ENCODE measurements around the gene BTNL8. TPM values are rescaled to one million over a fixed set of nuclear protein-coding genes. Genes with fewer than 3 reads are reported as not detected.

BTNL8 gene
- total RNA-seq, 1 experiment from 2014 or later, result 0.85 TPM

GRCh38 chr5:180950291-180950949, 51.5 kb downstream of the BTNL8 start:
- H3K9me3 Mint-ChIP-seq, result no peaks in the 10 kb centered on the region
- H3K4me3 Mint-ChIP-seq, result no peak overlapping the region
- CTCF ChIA-PET, result no interaction called here
- TF ChIP-seq SOX15 (CRISPR knock-in tag; IDR thresholded peaks at IDR 0.05), result no peak
- no peak for TF ChIP-seq ZNF317 (CRISPR knock-in tag; IDR thresholded peaks at IDR 0.05; ENCODE audit: borderline replicate concordance, low read depth)
- TF ChIP-seq ZMAT4 (CRISPR knock-in tag; IDR thresholded peaks at IDR 0.05), result no peak
- no peak for TF ChIP-seq ZNF396 (CRISPR knock-in tag; IDR thresholded peaks at IDR 0.05; ENCODE audit: borderline replicate concordance)
- no peak for TF ChIP-seq ZNF138 (CRISPR knock-in tag; conservative IDR thresholded peaks at IDR 0.05)
- TF ChIP-seq, protein P1, sequence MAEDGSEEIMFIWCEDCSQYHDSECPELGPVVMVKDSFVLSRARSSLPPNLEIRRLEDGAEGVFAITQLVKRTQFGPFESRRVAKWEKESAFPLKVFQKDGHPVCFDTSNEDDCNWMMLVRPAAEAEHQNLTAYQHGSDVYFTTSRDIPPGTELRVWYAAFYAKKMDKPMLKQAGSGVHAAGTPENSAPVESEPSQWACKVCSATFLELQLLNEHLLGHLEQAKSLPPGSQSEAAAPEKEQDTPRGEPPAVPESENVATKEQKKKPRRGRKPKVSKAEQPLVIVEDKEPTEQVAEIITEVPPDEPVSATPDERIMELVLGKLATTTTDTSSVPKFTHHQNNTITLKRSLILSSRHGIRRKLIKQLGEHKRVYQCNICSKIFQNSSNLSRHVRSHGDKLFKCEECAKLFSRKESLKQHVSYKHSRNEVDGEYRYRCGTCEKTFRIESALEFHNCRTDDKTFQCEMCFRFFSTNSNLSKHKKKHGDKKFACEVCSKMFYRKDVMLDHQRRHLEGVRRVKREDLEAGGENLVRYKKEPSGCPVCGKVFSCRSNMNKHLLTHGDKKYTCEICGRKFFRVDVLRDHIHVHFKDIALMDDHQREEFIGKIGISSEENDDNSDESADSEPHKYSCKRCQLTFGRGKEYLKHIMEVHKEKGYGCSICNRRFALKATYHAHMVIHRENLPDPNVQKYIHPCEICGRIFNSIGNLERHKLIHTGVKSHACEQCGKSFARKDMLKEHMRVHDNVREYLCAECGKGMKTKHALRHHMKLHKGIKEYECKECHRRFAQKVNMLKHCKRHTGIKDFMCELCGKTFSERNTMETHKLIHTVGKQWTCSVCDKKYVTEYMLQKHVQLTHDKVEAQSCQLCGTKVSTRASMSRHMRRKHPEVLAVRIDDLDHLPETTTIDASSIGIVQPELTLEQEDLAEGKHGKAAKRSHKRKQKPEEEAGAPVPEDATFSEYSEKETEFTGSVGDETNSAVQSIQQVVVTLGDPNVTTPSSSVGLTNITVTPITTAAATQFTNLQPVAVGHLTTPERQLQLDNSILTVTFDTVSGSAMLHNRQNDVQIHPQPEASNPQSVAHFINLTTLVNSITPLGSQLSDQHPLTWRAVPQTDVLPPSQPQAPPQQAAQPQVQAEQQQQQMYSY (CRISPR knock-in tag; IDR thresholded peaks at IDR 0.05), result no peak
- TF ChIP-seq, protein P2, sequence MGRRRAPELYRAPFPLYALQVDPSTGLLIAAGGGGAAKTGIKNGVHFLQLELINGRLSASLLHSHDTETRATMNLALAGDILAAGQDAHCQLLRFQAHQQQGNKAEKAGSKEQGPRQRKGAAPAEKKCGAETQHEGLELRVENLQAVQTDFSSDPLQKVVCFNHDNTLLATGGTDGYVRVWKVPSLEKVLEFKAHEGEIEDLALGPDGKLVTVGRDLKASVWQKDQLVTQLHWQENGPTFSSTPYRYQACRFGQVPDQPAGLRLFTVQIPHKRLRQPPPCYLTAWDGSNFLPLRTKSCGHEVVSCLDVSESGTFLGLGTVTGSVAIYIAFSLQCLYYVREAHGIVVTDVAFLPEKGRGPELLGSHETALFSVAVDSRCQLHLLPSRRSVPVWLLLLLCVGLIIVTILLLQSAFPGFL (CRISPR knock-in tag; IDR thresholded peaks at IDR 0.05; ENCODE audit: borderline replicate concordance), result no peak
- TF ChIP-seq JUN (CRISPR knock-in tag; IDR thresholded peaks at IDR 0.05), result no peak
- TF ChIP-seq NFATC4 (CRISPR knock-in tag; IDR thresholded peaks at IDR 0.05), result no peak
- TF ChIP-seq ATF2 (CRISPR knock-in tag; IDR thresholded peaks at IDR 0.05; ENCODE audit: borderline replicate concordance, low read depth), result no peak
- TF ChIP-seq, protein P3, sequence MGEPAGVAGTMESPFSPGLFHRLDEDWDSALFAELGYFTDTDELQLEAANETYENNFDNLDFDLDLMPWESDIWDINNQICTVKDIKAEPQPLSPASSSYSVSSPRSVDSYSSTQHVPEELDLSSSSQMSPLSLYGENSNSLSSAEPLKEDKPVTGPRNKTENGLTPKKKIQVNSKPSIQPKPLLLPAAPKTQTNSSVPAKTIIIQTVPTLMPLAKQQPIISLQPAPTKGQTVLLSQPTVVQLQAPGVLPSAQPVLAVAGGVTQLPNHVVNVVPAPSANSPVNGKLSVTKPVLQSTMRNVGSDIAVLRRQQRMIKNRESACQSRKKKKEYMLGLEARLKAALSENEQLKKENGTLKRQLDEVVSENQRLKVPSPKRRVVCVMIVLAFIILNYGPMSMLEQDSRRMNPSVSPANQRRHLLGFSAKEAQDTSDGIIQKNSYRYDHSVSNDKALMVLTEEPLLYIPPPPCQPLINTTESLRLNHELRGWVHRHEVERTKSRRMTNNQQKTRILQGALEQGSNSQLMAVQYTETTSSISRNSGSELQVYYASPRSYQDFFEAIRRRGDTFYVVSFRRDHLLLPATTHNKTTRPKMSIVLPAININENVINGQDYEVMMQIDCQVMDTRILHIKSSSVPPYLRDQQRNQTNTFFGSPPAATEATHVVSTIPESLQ (CRISPR knock-in tag; IDR thresholded peaks at IDR 0.05), result no peak
- no peak for TF ChIP-seq ZNF219 (CRISPR knock-in tag; IDR thresholded peaks at IDR 0.05; ENCODE audit: borderline replicate concordance)
- POLR2A ChIA-PET, result no interaction called here
- no peak for ATAC-seq
- no peak for DNase-seq (ENCODE audit: low spot score)
- H3K27ac Mint-ChIP-seq, result no peak overlapping the region
- H3K4me1 Mint-ChIP-seq, result 0 out of 2 replicates have a peak, but pooled peaks cover 5% of the 10 kb centered on the region
- no peaks in the 10 kb centered on the region for H3K36me3 Mint-ChIP-seq
- peaks cover 2% of the 10 kb centered on the region for H3K27me3 Mint-ChIP-seq (ENCODE audit: low read depth)

GRCh38 chr5:180959661-180960060, 60.7 kb downstream of the BTNL8 start:
- no peak overlapping the region for H3K4me3 Mint-ChIP-seq
- H3K27me3 Mint-ChIP-seq (ENCODE audit: low read depth), result no peaks in the 10 kb centered on the region
- ChIA-PET CTCF (interaction anchor here (1.0 to 1.1 kb wide), 2 partner anchors 129 to 175 kb away, joined by 4 read pairs; no protein-coding TSS in a partner anchor), POLR2A (no interaction called here)
- peaks cover 30% of the 10 kb centered on the region for H3K4me1 Mint-ChIP-seq
- peaks cover 2% of the 10 kb centered on the region; the same call in 1 of the 2 replicates for H3K36me3 Mint-ChIP-seq
- ATAC-seq (peak; percentile 26), DNase-seq (ENCODE audit: low spot score) (no peak)
- H3K9me3 Mint-ChIP-seq, result peaks cover 12% of the 10 kb centered on the region
- H3K27ac Mint-ChIP-seq, result no peak overlapping the region
- TF ChIP-seq NR1H2 (CRISPR knock-in tag; IDR thresholded peaks at IDR 0.05), result no peak
- no peak for TF ChIP-seq ZNF281 (CRISPR knock-in tag; IDR thresholded peaks at IDR 0.05)
- no peak for TF ChIP-seq JAZF1 (CRISPR knock-in tag; IDR thresholded peaks at IDR 0.05)
- TF ChIP-seq ZMAT4 (CRISPR knock-in tag; IDR thresholded peaks at IDR 0.05), result no peak
- TF ChIP-seq GRHL2 (CRISPR knock-in tag; IDR thresholded peaks at IDR 0.05; ENCODE audit: insufficient replicate concordance, severe bottlenecking), result no peak
- TF ChIP-seq, protein P4, sequence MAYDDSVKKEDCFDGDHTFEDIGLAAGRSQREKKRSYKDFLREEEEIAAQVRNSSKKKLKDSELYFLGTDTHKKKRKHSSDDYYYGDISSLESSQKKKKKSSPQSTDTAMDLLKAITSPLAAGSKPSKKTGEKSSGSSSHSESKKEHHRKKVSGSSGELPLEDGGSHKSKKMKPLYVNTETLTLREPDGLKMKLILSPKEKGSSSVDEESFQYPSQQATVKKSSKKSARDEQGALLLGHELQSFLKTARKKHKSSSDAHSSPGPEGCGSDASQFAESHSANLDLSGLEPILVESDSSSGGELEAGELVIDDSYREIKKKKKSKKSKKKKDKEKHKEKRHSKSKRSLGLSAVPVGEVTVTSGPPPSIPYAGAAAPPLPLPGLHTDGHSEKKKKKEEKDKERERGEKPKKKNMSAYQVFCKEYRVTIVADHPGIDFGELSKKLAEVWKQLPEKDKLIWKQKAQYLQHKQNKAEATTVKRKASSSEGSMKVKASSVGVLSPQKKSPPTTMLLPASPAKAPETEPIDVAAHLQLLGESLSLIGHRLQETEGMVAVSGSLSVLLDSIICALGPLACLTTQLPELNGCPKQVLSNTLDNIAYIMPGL (CRISPR knock-in tag; IDR thresholded peaks at IDR 0.05), result no peak
- TF ChIP-seq ATF3 (CRISPR knock-in tag; conservative IDR thresholded peaks at IDR 0.05), result no peak
- no peak for TF ChIP-seq PRRX2 (CRISPR knock-in tag; IDR thresholded peaks at IDR 0.05)
- no peak for TF ChIP-seq SMAD3 (CRISPR knock-in tag; IDR thresholded peaks at IDR 0.05; ENCODE audit: borderline replicate concordance)
